ENCODE data around the gene OGFOD3.
A peak's percentile ranks its signal among the peaks of the same experiment; 100 is the strongest.

OGFOD3 gene

DNA sequence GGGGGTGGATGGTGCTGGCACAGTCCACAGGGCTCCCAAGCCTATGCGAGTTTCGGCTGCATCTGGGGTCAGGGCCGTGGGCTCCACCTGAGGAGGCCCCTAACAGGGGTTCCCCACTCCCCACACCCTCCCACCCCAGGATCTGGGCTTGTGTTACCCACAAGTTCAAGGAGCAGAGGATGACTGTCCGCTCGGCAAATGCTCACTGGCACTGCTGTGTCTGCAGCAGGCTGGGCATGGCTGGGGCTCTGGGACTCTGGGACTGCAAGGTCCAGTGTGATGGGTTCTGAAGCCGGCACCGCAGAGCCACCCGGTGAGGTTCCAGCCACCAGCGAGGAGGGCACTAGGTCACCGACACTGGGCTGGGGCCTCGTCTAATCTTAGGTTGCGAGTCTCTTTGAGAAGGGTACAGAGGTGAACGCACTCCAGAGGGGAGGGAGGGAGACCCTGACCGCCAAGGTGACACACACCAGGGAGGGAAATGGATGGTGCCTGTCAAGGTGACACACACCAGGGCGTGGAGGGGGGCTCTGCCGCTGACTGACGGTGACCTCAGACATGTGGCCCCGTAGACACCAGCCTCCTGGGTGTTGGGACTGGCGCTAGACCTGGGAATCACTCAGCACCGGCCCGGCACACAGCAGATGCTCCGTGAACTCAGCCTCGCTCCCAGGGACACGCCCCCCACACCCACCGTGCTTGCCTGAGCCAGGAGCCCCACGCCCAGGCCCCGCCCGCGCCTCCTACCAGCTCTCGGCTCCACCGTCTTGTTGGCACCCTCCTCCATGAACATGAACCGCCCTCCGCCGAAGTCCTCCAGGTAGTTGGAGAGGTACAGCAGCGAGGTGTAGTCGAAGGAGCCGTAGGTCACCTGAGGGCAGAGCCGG is 20.7 kb downstream of the OGFOD3 start:
- TF ChIP-seq, protein P1, sequence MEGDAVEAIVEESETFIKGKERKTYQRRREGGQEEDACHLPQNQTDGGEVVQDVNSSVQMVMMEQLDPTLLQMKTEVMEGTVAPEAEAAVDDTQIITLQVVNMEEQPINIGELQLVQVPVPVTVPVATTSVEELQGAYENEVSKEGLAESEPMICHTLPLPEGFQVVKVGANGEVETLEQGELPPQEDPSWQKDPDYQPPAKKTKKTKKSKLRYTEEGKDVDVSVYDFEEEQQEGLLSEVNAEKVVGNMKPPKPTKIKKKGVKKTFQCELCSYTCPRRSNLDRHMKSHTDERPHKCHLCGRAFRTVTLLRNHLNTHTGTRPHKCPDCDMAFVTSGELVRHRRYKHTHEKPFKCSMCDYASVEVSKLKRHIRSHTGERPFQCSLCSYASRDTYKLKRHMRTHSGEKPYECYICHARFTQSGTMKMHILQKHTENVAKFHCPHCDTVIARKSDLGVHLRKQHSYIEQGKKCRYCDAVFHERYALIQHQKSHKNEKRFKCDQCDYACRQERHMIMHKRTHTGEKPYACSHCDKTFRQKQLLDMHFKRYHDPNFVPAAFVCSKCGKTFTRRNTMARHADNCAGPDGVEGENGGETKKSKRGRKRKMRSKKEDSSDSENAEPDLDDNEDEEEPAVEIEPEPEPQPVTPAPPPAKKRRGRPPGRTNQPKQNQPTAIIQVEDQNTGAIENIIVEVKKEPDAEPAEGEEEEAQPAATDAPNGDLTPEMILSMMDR (conservative IDR thresholded peaks at IDR 0.05; ENCODE audit: low read depth, low read length), result no peak
- H3K4me3 ChIP-seq (ENCODE audit: low read depth, low read length), result no peak overlapping the region
- no peak for DNase-seq (ENCODE audit: low read depth)

DNA sequence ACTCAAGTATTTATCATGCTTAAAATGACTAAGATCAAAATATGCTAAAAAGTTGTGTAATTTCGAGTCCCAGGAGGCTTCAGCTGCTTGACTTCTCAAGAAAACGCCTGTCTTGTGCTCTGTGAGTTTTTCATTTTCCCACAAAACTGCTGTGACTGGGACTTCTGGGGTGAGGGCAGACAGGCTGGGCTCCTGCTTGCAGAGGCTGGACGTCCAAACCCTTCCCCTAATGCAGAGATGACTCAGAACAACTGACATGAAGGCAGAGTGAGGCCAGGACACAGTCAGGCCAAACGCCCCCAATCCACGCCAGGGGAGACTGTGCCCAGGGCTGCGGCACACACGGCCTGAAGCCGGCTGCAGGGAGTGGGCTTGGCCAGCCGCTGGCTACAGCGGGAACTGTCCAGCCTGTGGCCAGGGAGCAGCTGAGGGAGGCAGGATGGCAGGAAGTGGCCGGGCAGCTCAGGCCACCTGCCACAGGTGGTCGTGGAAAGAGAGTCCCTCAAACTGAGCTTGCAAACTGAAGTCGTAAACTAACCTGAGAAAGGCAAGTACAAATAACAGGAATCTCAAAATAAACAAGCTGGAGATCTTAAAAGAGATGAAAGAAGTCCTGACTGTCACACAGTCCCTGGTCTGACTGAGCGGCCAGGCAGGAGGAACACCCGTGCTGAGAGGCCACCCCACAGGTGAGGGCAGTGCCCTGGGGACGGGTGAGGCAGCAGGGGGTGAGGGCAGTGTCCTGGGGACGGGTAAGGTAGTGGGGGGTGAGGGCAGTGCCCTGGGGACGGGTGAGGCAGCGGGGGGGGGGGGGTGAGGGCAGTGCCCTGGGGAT is 21.6 kb downstream of the OGFOD3 start:
- peak; percentile 93 for DNase-seq (ENCODE audit: low read depth)
- TF ChIP-seq, protein P1 (conservative IDR thresholded peaks at IDR 0.05; ENCODE audit: low read depth, low read length), result no peak
- no peak overlapping the region for H3K4me3 ChIP-seq (ENCODE audit: low read depth, low read length)

DNA sequence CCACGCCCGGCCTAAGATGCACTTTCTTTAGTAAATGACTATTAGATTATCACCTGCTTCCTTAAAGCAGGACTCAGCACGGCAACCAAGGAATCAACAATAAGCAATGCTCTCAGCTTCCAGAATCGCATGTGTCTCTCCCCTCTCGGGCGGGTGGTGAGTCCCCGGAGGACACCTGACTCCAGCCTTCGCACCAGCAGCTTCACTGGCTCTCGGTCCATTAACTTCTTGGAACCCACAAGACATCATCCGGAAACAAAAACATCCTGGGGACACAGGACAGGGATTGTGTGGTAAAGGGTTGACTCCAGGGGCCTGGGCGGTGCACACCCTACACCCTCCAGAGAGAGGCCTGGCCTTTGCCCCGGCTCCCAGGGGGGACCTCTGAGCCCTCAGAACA is 24.1 kb downstream of the OGFOD3 start:
- H3K4me3 ChIP-seq (ENCODE audit: low read depth, low read length), result no peak overlapping the region
- no peak for DNase-seq (ENCODE audit: low read depth)
- TF ChIP-seq, protein P1 (conservative IDR thresholded peaks at IDR 0.05; ENCODE audit: low read depth, low read length), result no peak

DNA sequence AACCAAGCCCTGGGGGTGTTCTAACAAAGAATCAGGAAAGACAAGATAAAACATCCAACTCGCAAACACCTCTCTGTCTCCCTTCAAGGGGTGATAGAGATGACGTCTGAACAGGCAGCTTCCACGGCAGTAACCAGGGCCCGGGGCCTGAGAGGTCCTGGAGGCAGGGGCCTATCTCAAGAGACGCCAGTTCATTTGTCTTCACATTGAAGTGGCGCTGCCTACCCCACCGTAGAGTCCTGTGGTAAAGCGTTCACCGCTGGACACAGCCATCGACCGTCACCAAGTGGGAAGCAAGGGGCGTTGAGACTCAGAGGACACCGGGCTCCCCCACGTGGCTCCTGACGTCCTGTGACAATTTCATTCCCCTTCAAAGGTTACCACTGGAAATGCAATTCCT is 25.4 kb downstream of the OGFOD3 start:
- H3K4me3 ChIP-seq (ENCODE audit: low read depth, low read length), result no peak overlapping the region
- TF ChIP-seq, protein P1 (conservative IDR thresholded peaks at IDR 0.05; ENCODE audit: low read depth, low read length), result no peak
- DNase-seq (ENCODE audit: low read depth), result no peak

DNA sequence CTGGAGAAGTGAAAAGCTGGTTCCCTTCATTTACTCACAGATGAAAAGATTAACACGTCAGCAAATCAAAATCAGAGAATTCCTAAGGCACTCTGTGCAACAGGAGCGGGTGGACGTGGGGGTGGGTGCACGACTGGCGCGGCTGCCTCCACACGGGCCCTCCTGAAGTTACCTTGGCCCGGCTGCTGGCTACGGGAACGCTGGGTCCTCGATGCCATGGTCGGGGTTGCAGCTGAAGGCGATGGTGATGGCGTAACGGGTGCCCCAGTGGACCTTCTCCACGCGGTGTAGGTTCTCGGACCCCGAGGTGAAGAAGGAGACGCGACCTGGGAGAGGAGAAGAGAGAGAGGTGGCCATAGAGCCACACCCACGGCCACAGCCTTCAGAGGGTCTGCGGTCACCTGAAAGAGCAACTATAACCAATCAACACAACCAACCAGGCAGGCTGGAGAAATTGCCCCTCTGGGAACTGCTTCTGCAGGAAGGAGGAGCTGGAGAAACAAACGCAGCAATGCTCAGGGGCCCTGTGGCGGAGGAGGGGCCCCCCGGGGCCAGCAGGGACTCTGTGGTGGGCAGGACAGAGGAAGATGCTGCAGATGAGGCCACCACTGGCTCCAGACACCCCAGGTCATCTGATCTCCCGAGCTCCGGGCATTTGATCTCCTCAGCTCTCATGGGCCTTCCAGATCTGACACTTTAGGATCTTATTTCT is 26.0 kb downstream of the OGFOD3 start:
- H3K4me3 ChIP-seq (ENCODE audit: low read depth, low read length), result no peak overlapping the region
- TF ChIP-seq, protein P1 (conservative IDR thresholded peaks at IDR 0.05; ENCODE audit: low read depth, low read length), result no peak

DNA sequence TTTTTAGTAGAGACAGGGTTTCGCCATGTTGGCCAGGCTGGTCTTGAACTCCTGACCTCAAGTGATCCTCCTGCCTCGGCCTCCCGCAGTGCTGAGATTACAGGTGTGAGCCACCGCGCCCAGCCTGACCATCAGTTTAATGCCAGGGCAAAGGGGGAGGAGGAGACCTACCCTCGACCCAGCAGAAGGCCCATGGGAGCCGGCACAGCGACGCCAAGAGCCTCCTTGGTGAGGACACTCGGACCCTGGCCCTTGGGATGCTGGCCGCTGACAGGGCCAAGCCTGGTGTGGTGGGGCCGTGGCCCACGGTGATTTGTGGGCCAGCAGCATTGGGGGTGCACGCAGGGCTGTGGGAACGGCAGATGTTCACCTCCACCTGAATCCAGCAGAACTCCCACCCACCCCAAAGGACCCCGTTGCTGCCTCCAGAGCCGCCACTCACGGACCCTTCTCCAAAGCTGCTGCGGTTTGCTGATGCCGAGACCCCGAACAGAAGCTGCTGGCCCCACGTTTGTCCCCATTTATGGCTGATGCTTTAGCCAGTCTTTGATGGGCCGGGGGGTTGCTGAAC is 26.8 kb downstream of the OGFOD3 start:
- DNase-seq (ENCODE audit: low read depth), result no peak
- no peak overlapping the region for H3K4me3 ChIP-seq (ENCODE audit: low read depth, low read length)
- TF ChIP-seq, protein P1 (conservative IDR thresholded peaks at IDR 0.05; ENCODE audit: low read depth, low read length), result no peak

More for the DNA sequence above, 26.0 kb downstream of the OGFOD3 start:
- DNase-seq (ENCODE audit: low read depth), result no peak
